ENCODE data around the gene CDH4. TPM values are rescaled to one million over a fixed set of nuclear protein-coding genes. Genes with fewer than 3 reads are reported as not detected.
A peak's percentile ranks its signal among the peaks of the same experiment; 100 is the strongest.

CDH4 gene
- total and polyA plus RNA-seq, 9 of the 15 experiments (the other 6 are each of a cell fraction or from before 2014, with no cell fraction given) = 0.04 TPM; not detected in 8

GRCh38 chr20:61478094-61478493, 226.0 kb downstream of the CDH4 start (continued):
- TF ChIP-seq PTBP1 (IDR thresholded peaks at IDR 0.05; ENCODE audit: low read depth, low read length) (no peak), TCF7 (IDR thresholded peaks at IDR 0.05; ENCODE audit: borderline replicate concordance) (no peak), MTF1 (CRISPR knock-in tag; IDR thresholded peaks at IDR 0.05; ENCODE audit: borderline replicate concordance) (no peak), POLR2B (IDR thresholded peaks at IDR 0.05; ENCODE audit: low read depth, partially characterized antibody) (no peak), ZFP1 (CRISPR knock-in tag; IDR thresholded peaks at IDR 0.05) (no peak), ZNF134 (CRISPR knock-in tag; conservative IDR thresholded peaks at IDR 0.05) (no peak), ATF7 (IDR thresholded peaks at IDR 0.05) (no peak), RBM39 (optimal IDR thresholded peaks at IDR 0.05; ENCODE audit: low read depth, low read length) (no peak), CHD2 (IDR thresholded peaks at IDR 0.05; ENCODE audit: low read depth, low read length) (no peak), ZNF3 (CRISPR knock-in tag; IDR thresholded peaks at IDR 0.05) (no peak)

- no peak for DNase-seq (ENCODE audit: extremely low read depth in 1 of 4, low spot score in 3 of 4)
- H3K4me3 ChIP-seq = no peak overlapping the region
- H3K36me3 ChIP-seq (ENCODE audit: control insufficient read depth, insufficient read depth, low read length) = no peaks in the 10 kb centered on the region
- no peaks in the 10 kb centered on the region for H3K79me2 ChIP-seq (ENCODE audit: control insufficient read depth, insufficient read depth, low read length)
- ChIA-PET CTCF (ENCODE audit: low intra/inter-chr PET ratio) (no interaction called here), POLR2A (no interaction called here)
- H3K9me3 ChIP-seq (replicated peaks; ENCODE audit: control insufficient read depth, insufficient read depth, low read depth, low read length) = no peaks in the 10 kb centered on the region
- intact Hi-C loops (cut with micrococcal nuclease) (no loop called here), in situ Hi-C loops (cut with MboI) (no loop called here)
- H4K20me1 ChIP-seq (replicated peaks; ENCODE audit: control insufficient read depth, insufficient read depth, low read length) = 0 out of 2 replicates have a peak, but pooled peaks cover 6% of the 10 kb centered on the region
- H3K9ac ChIP-seq (ENCODE audit: insufficient read depth in 1 of 2, low read depth in 2 of 2, low read length in 2 of 2) = no peak overlapping the region
- 0 out of 2 replicates have a peak, but pooled peaks have one; percentile 20 for TF ChIP-seq USF2 (CRISPR knock-in tag; IDR thresholded peaks at IDR 0.05)
- no peak for TF ChIP-seq RNF2 (IDR thresholded peaks at IDR 0.05)
- TF ChIP-seq POLR2AphosphoS5 (IDR thresholded peaks at IDR 0.05; ENCODE audit: control insufficient read depth, insufficient read depth, low read depth, low read length) = no peak
- no peak for TF ChIP-seq ZFP30 (CRISPR knock-in tag; IDR thresholded peaks at IDR 0.05; ENCODE audit: borderline replicate concordance)
- peak; percentile 23; the same call in 1 of the 2 replicates for TF ChIP-seq ATF3 (IDR thresholded peaks at IDR 0.05)
- TF ChIP-seq ATF3 (CRISPR knock-in tag; conservative IDR thresholded peaks at IDR 0.05) = no peak
- H3K27ac ChIP-seq (ENCODE audit: extremely low read depth, low read depth, low read length) = no peak overlapping the region
- H3K9me1 ChIP-seq (ENCODE audit: control insufficient read depth, insufficient read depth, low read length) = no peaks in the 10 kb centered on the region
- peaks cover 0 to 21% of the 10 kb centered on the region in 2 experiments; a peak in 2 of 5 replicates for H3K27me3 ChIP-seq (ENCODE audit: control insufficient read depth in 2 of 2, insufficient read depth in 2 of 2, low read length in 2 of 2)
- no TSS peak for BruUV-seq (replicated peaks)
- no peak overlapping the region for H3K4me2 ChIP-seq (ENCODE audit: insufficient read depth, low read length)
- 2% methylated on average over 13 of the region's 13 CpGs for WGBS (ENCODE audit: insufficient coverage, low coverage, missing lambda C conversion rate)
- H3K4me1 ChIP-seq (replicated peaks in 1 of 2; ENCODE audit: control insufficient read depth in 2 of 2, insufficient read depth in 2 of 2, low read length in 2 of 2) = no peaks in the 10 kb centered on the region
- no peak overlapping the region for H2AFZ ChIP-seq (ENCODE audit: low read depth, low read length)
- no peak for FAIRE-seq
- no peak for ATAC-seq
These were observed 226.7 kb downstream of the CDH4 start for GRCh38 chr20:61478611-61479305.
